CD4-positive, alpha-beta T cell (primary cell): ENCODE measurements around the gene STK32B. TPM values are rescaled to one million over a fixed set of nuclear protein-coding genes. Genes with fewer than 3 reads are reported as not detected.

ENCODE experiments used
- ATAC-seq: fragments of 200-7000 bp; cut with Tn5 transposase; one replicate; pipeline ENCODE4 v1.10.0; 2022; ENCODE audit warnings: mild to moderate bottlenecking; ENCODE audit not compliant: poor library complexity
- CTCF ChIA-PET: fragments of 350-600 bp; sonication (Branson Sonifier 250); formaldehyde crosslinking; loops from one replicate; lab custom pipeline; 2021; ENCODE audit warnings: antibody characterized with exemption, inconsistent platforms; lab: Charles Lee
- POLR2A ChIA-PET: fragments of 350-600 bp; sonication (Branson Sonifier 250); formaldehyde crosslinking; loops from one replicate; lab custom pipeline; 2021; ENCODE audit warnings: antibody characterized with exemption, inconsistent platforms; lab: Charles Lee
- DNase-seq, 14 experiments: peaks; one replicate each; pipeline ENCODE4 v3.0.0-alpha.2; 2013 to 2020; ENCODE audit warnings: mixed read lengths in 2 of 14
- H3K27ac ChIP-seq, 2 donors: one replicate each; pipeline versions ENCODE4 v1.5.1 to v1.7.0; 2013; ENCODE audit warnings: low read length in 2 of 2, low read depth in 1 of 2, mild to moderate bottlenecking in 1 of 2
- H3K27me3 ChIP-seq, 2 experiments: 1 replicate in 1 of 2; 2 replicates in 1 of 2; pipeline versions ENCODE4 v1.6.1 to v1.7.0; 2013; ENCODE audit warnings: low read length in 2 of 2, control low read depth in 1 of 2, mild to moderate bottlenecking in 1 of 2, moderate library complexity in 1 of 2; ENCODE audit not compliant: insufficient read depth in 2 of 2, control insufficient read depth in 1 of 2
- H3K36me3 ChIP-seq: one replicate; pipeline ENCODE4 v1.6.1; 2013; ENCODE audit warnings: low read length, control low read depth; ENCODE audit not compliant: insufficient read depth
- H3K4me1 ChIP-seq: one replicate; pipeline ENCODE4 v1.6.1; 2013; ENCODE audit warnings: low read length, control low read depth; ENCODE audit not compliant: insufficient read depth
- H3K4me3 ChIP-seq: one replicate; pipeline ENCODE4 v1.5.1; 2013; ENCODE audit warnings: mild to moderate bottlenecking, low read length, moderate library complexity
- H3K9me3 ChIP-seq, 2 experiments: 1 replicate in 1 of 2; 2 replicates in 1 of 2; pipeline versions ENCODE4 v1.6.1 to v1.7.0; 2013; ENCODE audit warnings: low read length in 2 of 2, mild to moderate bottlenecking in 2 of 2, control low read depth in 1 of 2, moderate library complexity in 1 of 2; ENCODE audit not compliant: control insufficient read depth in 1 of 2, insufficient read depth in 1 of 2
- H3K27ac Mint-ChIP-seq: one replicate; pipeline ENCODE4 v1.8.0; 2020; ENCODE audit warnings: mixed read lengths
- H3K27me3 Mint-ChIP-seq: one replicate; pipeline ENCODE4 v1.8.0; 2021; ENCODE audit warnings: mixed read lengths
- H3K36me3 Mint-ChIP-seq: one replicate; pipeline ENCODE4 v1.8.0; 2021; ENCODE audit warnings: low read depth, mixed read lengths
- H3K4me1 Mint-ChIP-seq: one replicate; pipeline ENCODE4 v1.8.0; 2021; ENCODE audit warnings: low read depth, mixed read lengths
- H3K4me3 Mint-ChIP-seq: one replicate; pipeline ENCODE4 v1.8.0; 2020; ENCODE audit warnings: mild to moderate bottlenecking, mixed read lengths
- H3K9me3 Mint-ChIP-seq: one replicate; pipeline ENCODE4 v1.8.0; 2020; ENCODE audit warnings: mixed read lengths
- CTCF ChIP-seq: fragments of 200-600 bp; IDR thresholded peaks from one replicate; pipeline ENCODE4 v1.8.0; 2022; ENCODE audit warnings: antibody characterized with exemption, mild to moderate bottlenecking
- intact Hi-C, 2 experiments: fragments of 100-400 bp; cut with DNase I in 1 of 2; cut with micrococcal nuclease in 1 of 2; formaldehyde crosslinking; loops; one replicate each; pipeline versions ENCODE4 v1.15.1 to v1.9.0; 2023 to 2025; cut with DNase I, micrococcal nuclease
- total RNA-seq, 174 experiments: library from RNA in 2 of 174; stranded (reverse) in 2 of 174; gene quantifications; one replicate each; pipeline ENCODE4 v1.2.3 and lab custom pipeline; 2021 to 2026

Gene STK32B
- total RNA-seq, 2 experiments from 2014 or later: not detected

GRCh38 chr4:5471206-5471605 is 419.9 kb downstream of the STK32B start:
- POLR2A ChIA-PET: no interaction called here
- no peaks in the 10 kb centered on the region for H3K27me3 Mint-ChIP-seq

DNA sequence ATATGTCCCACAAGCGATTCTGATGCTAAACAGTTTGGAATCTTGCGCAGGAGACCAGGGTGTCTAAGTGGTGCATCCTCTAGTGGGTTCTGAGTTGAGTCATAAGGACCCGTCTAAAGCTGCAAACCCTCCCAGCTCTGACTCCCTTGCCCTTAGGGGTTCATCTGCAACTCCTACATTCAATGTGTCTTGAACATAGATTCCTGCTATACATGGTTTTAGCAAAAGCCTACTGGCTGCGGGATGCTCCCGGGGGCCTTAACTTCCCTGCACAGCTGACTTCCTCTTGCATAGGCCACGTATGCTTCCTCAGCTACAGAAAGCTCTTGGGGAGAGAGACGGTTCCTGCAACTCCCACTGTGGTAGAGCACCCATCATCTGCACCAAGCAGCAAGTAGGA is 420.4 kb downstream of the STK32B start:
- CTCF ChIA-PET: no interaction called here
- peaks cover 0 to 26% of the 10 kb centered on the region in 2 experiments for H3K9me3 ChIP-seq
- H3K9me3 Mint-ChIP-seq: no peaks in the 10 kb centered on the region
- no peak for TF ChIP-seq CTCF
- no peaks in the 10 kb centered on the region for H3K4me1 ChIP-seq
- intact Hi-C loops: no loop called here
- H3K4me3 Mint-ChIP-seq: no peak overlapping the region
- DNase-seq (no peak), ATAC-seq (no peak)
- no peaks in the 10 kb centered on the region for H3K27me3 ChIP-seq
- no peak overlapping the region for H3K27ac Mint-ChIP-seq
- no peaks in the 10 kb centered on the region for H3K27me3 Mint-ChIP-seq
- H3K4me1 Mint-ChIP-seq: no peaks in the 10 kb centered on the region
- no peak overlapping the region for H3K27ac ChIP-seq
- POLR2A ChIA-PET: no interaction called here
- no peak overlapping the region for H3K4me3 ChIP-seq
- H3K36me3 Mint-ChIP-seq: no peaks in the 10 kb centered on the region
- H3K36me3 ChIP-seq: no peaks in the 10 kb centered on the region

More at GRCh38 chr4:5471206-5471605, 419.9 kb downstream of the STK32B start:
- intact Hi-C loops: no loop called here
- Histone ChIP-seq H3K4me3 (no peak overlapping the region), H3K27ac (no peak overlapping the region), H3K4me1 (no peaks in the 10 kb centered on the region), H3K9me3 (peaks cover 0 to 26% of the 10 kb centered on the region in 2 experiments), H3K36me3 (no peaks in the 10 kb centered on the region), H3K27me3 (no peaks in the 10 kb centered on the region)
- DNase-seq (no peak), ATAC-seq (no peak)
- H3K9me3 Mint-ChIP-seq: no peaks in the 10 kb centered on the region
- no peak overlapping the region for H3K27ac Mint-ChIP-seq
- TF ChIP-seq CTCF: no peak
- no peaks in the 10 kb centered on the region for H3K4me1 Mint-ChIP-seq
- CTCF ChIA-PET: no interaction called here
- H3K4me3 Mint-ChIP-seq: no peak overlapping the region
- H3K36me3 Mint-ChIP-seq: no peaks in the 10 kb centered on the region

- TF ChIP-seq CTCF: no peak
- H3K4me1 ChIP-seq: no peaks in the 10 kb centered on the region
- Mint-ChIP-seq H3K4me3 (no peak overlapping the region), H3K36me3 (no peaks in the 10 kb centered on the region), H3K27ac (no peak overlapping the region), H3K9me3 (peaks cover 2% of the 10 kb centered on the region), H3K27me3 (no peaks in the 10 kb centered on the region), H3K4me1 (no peaks in the 10 kb centered on the region)
- POLR2A ChIA-PET: no interaction called here
- intact Hi-C loops: no loop called here
- DNase-seq (no peak), ATAC-seq (no peak)
- H3K27me3 ChIP-seq: no peaks in the 10 kb centered on the region
- no peaks in the 10 kb centered on the region for H3K36me3 ChIP-seq
- CTCF ChIA-PET: no interaction called here
- H3K27ac ChIP-seq: no peak overlapping the region
- no peak overlapping the region for H3K4me3 ChIP-seq
- peaks cover 0 to 26% of the 10 kb centered on the region in 2 experiments for H3K9me3 ChIP-seq
These were observed 420.9 kb downstream of the STK32B start for GRCh38 chr4:5472160-5472591.
